Keratinocyte (primary cell): ENCODE measurements around the gene PAN2. TPM values are rescaled to one million over a fixed set of nuclear protein-coding genes. Genes with fewer than 3 reads are reported as not detected.

Source experiments
- DNase-seq: peaks from one replicate; pipeline ENCODE4 v3.0.0-alpha.2; 2011; ENCODE audit warnings: low read depth, missing footprints, low spot score
- FAIRE-seq: peaks from 2 replicates; lab custom pipeline; 2011; peaks lifted over from hg19 to GRCh38; lab: Jason Lieb, UNC
- H2AFZ ChIP-seq: 2 replicates; pipeline ENCODE4 v1.6.0; 2012; ENCODE audit warnings: low read length, control low read depth, inconsistent platforms; ENCODE audit not compliant: control insufficient read depth
- H3K27ac ChIP-seq: 2 replicates; pipeline ENCODE4 v1.5.1; 2011; ENCODE audit warnings: low read length; ENCODE audit not compliant: control insufficient read depth, insufficient read depth
- H3K27me3 ChIP-seq: 3 replicates; pipeline ENCODE4 v1.6.0; 2011; ENCODE audit warnings: low read length; ENCODE audit not compliant: control insufficient read depth, insufficient read depth; ENCODE audit errors: extremely low read depth
- H3K36me3 ChIP-seq, 2 experiments: 2 replicates in 1 of 2; 3 replicates in 1 of 2; pipeline ENCODE4 v1.5.1; 2011; ENCODE audit warnings: low read length in 2 of 2, mild to moderate bottlenecking in 1 of 2; ENCODE audit not compliant: control insufficient read depth in 2 of 2, insufficient read depth in 2 of 2; ENCODE audit errors: extremely low read depth in 1 of 2
- H3K4me1 ChIP-seq: 3 replicates; pipeline ENCODE4 v1.5.1; 2011; ENCODE audit warnings: low read length; ENCODE audit not compliant: control insufficient read depth, insufficient read depth; ENCODE audit errors: extremely low read depth
- H3K4me2 ChIP-seq: 3 replicates; pipeline ENCODE4 v1.6.0; 2011; ENCODE audit warnings: low read depth, low read length; ENCODE audit not compliant: control insufficient read depth, insufficient read depth; ENCODE audit errors: extremely low read depth
- H3K4me3 ChIP-seq, 3 experiments: fragments of 200-600 bp in 1 of 3; sonication (generic) in 1 of 3; 2 replicates in 2 of 3; 3 replicates in 1 of 3; pipeline ENCODE4 v1.5.1; 2011 to 2016; ENCODE audit warnings: low read length in 3 of 3, mild to moderate bottlenecking in 3 of 3, control low read depth in 2 of 3, inconsistent platforms in 1 of 3, low read depth in 1 of 3, mixed read lengths in 1 of 3, mixed run types in 1 of 3, moderate library complexity in 1 of 3; ENCODE audit not compliant: control insufficient read depth in 2 of 3, insufficient read depth in 2 of 3; ENCODE audit errors: extremely low read depth in 1 of 3
- H3K79me2 ChIP-seq: 2 replicates; pipeline ENCODE4 v1.6.0; 2012; ENCODE audit warnings: low read length; ENCODE audit not compliant: control insufficient read depth, insufficient read depth
- H3K9ac ChIP-seq: 3 replicates; pipeline ENCODE4 v1.6.0; 2011; ENCODE audit warnings: low read length; ENCODE audit not compliant: control insufficient read depth, insufficient read depth; ENCODE audit errors: extremely low read depth
- H3K9me1 ChIP-seq: 3 replicates; pipeline ENCODE4 v1.6.0; 2011; ENCODE audit warnings: low read length; ENCODE audit not compliant: control insufficient read depth, insufficient read depth; ENCODE audit errors: extremely low read depth
- H3K9me3 ChIP-seq: 2 replicates; pipeline ENCODE4 v1.5.1; 2012; ENCODE audit warnings: low read depth, low read length; ENCODE audit not compliant: control insufficient read depth
- H4K20me1 ChIP-seq: 3 replicates; pipeline ENCODE4 v1.6.0; 2011; ENCODE audit warnings: low read length; ENCODE audit not compliant: control insufficient read depth, insufficient read depth; ENCODE audit errors: extremely low read depth
- EZH2 ChIP-seq: IDR thresholded peaks from one replicate; pipeline ENCODE4 v1.6.1; 2012; ENCODE audit warnings: inconsistent platforms, mild to moderate bottlenecking, low read length, moderate library complexity
- dilution Hi-C: fragments of 300-500 bp; cut with MboI; formaldehyde crosslinking; loops from one replicate; pipeline ENCODE4 v1.7.0; 2020; ENCODE audit warnings: low sequenced_read_pairs; ENCODE audit not compliant: extremely low pct_ligation_motif_present
- polyA plus RNA-seq, 5 experiments: library from polyadenylated mRNA; depleted of rRNA in 3 of 5; stranded (reverse) in 3 of 5; stranded (forward) in 1 of 5; unstranded in 1 of 5; fragments of >200 nt; gene quantifications; 1 replicate in 1 of 5; 2 replicates in 3 of 5; 3 replicates in 1 of 5; pipeline versions ENCODE4 v1.2.1 to v1.2.3, GENCODE V29; 2011 to 2012; ENCODE audit warnings: missing spikeins in 2 of 5, low read depth in 1 of 5, low replicate concordance in 1 of 5
- TF ChIP-seq, protein P1 (sequence below), 3 experiments: IDR thresholded peaks in 1 of 3; conservative IDR thresholded peaks in 1 of 3; optimal IDR thresholded peaks in 1 of 3; 2 replicates in 2 of 3; 3 replicates in 1 of 3; pipeline versions ENCODE3 to v1.5.1; 2011; ENCODE audit warnings: low read length in 3 of 3, mild to moderate bottlenecking in 3 of 3, moderate library complexity in 2 of 3, control low read depth in 1 of 3, inconsistent platforms in 1 of 3; ENCODE audit not compliant: insufficient read depth in 2 of 3; ENCODE audit errors: extremely low read depth in 1 of 3

The PAN2 gene
- polyA plus RNA-seq, 1 donor (not counting 4 experiments of a cell fraction or from before 2014, with no cell fraction given), result 26.3 TPM

DNA sequence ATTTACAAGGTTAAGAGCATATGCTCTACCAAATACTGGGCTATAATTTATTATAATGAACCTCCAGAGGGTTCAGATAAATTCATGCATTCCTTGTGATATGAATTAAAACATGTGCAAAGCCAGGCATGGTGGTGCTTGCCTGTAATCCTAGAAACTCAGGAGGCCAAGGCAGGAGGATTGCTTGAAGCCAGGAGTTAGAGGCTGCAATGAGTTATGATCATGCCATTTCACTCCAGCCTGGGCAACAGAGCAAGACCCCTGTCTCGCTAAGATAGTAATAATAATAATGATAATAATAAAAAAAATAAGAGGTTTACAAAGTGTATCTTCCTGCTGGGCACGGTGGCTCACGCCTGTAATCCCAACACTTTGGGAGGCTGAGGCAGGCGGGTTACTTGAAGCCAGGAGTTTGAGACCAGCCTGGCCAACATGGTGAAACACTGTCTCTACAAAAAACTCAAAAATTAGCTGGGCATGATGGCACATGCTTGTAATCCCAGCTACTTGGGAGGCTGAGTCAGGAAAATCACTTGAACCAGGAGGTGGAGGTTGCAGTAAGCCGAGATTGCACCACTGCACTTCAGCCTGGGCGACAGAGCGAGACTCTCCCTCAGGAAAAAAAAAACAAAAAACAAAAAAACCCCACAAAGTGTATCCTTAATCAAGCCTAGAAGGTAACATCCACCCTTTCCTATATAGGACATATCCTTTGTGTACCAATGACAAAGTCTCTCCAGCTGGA, 26.4 kb downstream of the PAN2 start:
- Histone ChIP-seq H3K4me3 (no peak overlapping the region), H2AFZ (no peak overlapping the region), H3K4me2 (no peak overlapping the region), H3K9me1 (no peaks in the 10 kb centered on the region), H3K9me3 (no peaks in the 10 kb centered on the region), H3K27ac (no peak overlapping the region), H3K36me3 (peaks cover 25% of the 10 kb centered on the region in 2 experiments), H3K4me1 (peaks cover 3% of the 10 kb centered on the region), H3K27me3 (no peaks in the 10 kb centered on the region), H3K9ac (no peak overlapping the region), H3K79me2 (peaks cover 3% of the 10 kb centered on the region), H4K20me1 (no peaks in the 10 kb centered on the region)
- FAIRE-seq (no peak), DNase-seq (no peak)
- TF ChIP-seq, protein P1, sequence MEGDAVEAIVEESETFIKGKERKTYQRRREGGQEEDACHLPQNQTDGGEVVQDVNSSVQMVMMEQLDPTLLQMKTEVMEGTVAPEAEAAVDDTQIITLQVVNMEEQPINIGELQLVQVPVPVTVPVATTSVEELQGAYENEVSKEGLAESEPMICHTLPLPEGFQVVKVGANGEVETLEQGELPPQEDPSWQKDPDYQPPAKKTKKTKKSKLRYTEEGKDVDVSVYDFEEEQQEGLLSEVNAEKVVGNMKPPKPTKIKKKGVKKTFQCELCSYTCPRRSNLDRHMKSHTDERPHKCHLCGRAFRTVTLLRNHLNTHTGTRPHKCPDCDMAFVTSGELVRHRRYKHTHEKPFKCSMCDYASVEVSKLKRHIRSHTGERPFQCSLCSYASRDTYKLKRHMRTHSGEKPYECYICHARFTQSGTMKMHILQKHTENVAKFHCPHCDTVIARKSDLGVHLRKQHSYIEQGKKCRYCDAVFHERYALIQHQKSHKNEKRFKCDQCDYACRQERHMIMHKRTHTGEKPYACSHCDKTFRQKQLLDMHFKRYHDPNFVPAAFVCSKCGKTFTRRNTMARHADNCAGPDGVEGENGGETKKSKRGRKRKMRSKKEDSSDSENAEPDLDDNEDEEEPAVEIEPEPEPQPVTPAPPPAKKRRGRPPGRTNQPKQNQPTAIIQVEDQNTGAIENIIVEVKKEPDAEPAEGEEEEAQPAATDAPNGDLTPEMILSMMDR (optimal IDR thresholded peaks at IDR 0.05 in 1 of 3, IDR thresholded peaks at IDR 0.05 in 1 of 3, conservative IDR thresholded peaks at IDR 0.05 in 1 of 3; ENCODE audit: extremely low read depth in 1 of 3, insufficient read depth in 2 of 3, low read length in 3 of 3), result no peak
- TF ChIP-seq EZH2, result no peak
- dilution Hi-C loops, result no loop called here

DNA sequence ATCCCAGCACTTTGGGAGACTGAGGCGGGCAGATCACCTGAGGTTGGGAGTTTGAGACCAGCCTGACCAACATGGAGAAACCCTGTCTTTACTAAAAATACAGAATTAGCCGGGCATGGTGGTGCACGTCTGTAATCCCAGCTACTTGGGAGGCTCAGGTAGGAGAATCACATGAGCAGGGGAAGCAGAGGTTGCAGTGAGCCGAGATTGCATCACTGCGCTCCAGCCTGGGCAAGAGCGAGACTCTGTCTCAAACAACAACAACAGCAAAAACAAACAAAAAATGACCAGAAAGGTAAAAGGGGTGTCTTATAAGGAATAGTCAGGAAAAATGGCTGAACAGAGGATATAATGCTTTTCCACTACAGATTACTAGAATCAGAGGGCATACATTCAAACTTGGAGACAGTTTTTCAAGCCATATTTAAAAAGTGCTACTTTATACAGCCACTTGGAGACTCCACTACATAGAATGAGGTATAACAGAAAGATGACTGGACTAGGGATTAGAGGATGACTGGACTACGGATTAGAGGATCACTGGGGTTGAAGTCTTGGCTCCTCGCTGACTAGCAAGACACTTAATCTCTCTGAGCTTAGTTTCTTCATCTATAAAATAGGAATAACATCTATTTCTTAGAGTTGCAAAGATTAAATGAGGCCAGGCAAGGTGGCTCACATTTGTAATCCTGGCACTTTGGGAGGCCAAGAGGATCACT, 28.8 kb downstream of the PAN2 start:
- Histone ChIP-seq H3K4me3 (no peak overlapping the region), H3K36me3 (peaks cover 12 to 16% of the 10 kb centered on the region in 2 experiments), H3K27ac (no peak overlapping the region), H3K9me3 (no peaks in the 10 kb centered on the region), H2AFZ (no peak overlapping the region), H3K4me1 (peaks cover 11% of the 10 kb centered on the region), H3K4me2 (no peak overlapping the region), H3K27me3 (no peaks in the 10 kb centered on the region), H3K79me2 (no peaks in the 10 kb centered on the region), H3K9me1 (no peaks in the 10 kb centered on the region), H3K9ac (no peak overlapping the region), H4K20me1 (no peaks in the 10 kb centered on the region)
- FAIRE-seq (no peak), DNase-seq (no peak)
- dilution Hi-C loops, result no loop called here
- TF ChIP-seq, protein P1 (optimal IDR thresholded peaks at IDR 0.05 in 1 of 3, IDR thresholded peaks at IDR 0.05 in 1 of 3, conservative IDR thresholded peaks at IDR 0.05 in 1 of 3; ENCODE audit: extremely low read depth in 1 of 3, insufficient read depth in 2 of 3, low read length in 3 of 3), result no peak
- no peak for TF ChIP-seq EZH2
